ENCODE data around the gene CDH5. TPM values are rescaled to one million over a fixed set of nuclear protein-coding genes. Genes with fewer than 3 reads are reported as not detected.

Gene CDH5
- total and polyA plus RNA-seq, 2 of the 4 experiments (the other 2 are of a cell fraction) = not detected

DNA sequence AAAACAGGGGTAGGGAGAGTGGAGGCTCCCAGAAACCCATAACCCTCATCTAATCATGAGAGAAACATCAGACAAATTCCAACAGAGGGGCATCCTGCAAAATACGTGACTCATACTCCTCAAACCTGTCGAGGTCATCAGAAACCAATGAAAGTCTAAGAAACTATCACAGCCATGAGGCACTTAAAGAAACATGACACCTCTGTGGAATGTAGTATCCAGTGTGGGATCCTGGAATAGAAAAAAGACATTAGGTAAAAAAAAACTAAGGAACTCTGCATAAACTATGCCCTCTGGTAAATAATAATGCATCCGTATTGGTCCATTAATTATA is 16.4 kb downstream of the CDH5 start:
- Histone ChIP-seq H2BK5ac (ENCODE audit: low read depth, low read length, poor library complexity, severe bottlenecking) (peak overlapping the region; percentile 66), H4K91ac (ENCODE audit: insufficient read depth, low read depth, low read length) (no peak overlapping the region), H2BK15ac (ENCODE audit: low read depth, low read length) (no peak overlapping the region), H3K4ac (ENCODE audit: low read depth, low read length) (peak overlapping the region; percentile 30; the same call in 1 of the 2 replicates), H3K9ac (ENCODE audit: low read depth, low read length) (no peak overlapping the region), H4K20me1 (ENCODE audit: insufficient read depth, low read length) (no peaks in the 10 kb centered on the region), H3K27me3 (ENCODE audit: control insufficient read depth, insufficient read depth, low read length) (peaks cover 14% of the 10 kb centered on the region; the same call in 1 of the 2 replicates), H3K4me2 (ENCODE audit: low read depth, low read length) (peak overlapping the region; percentile 48; the same call in 1 of the 2 replicates), H3K9me3 (ENCODE audit: control insufficient read depth, insufficient read depth, low read length) (no peaks in the 10 kb centered on the region), H2AK5ac (ENCODE audit: low read depth, low read length) (peak overlapping the region; percentile 27; the same call in 1 of the 2 replicates), H2AK9ac (replicated peaks; ENCODE audit: low read depth, low read length, poor library complexity) (no peak overlapping the region), H4K8ac (ENCODE audit: low read depth in 2 of 2, low read length in 2 of 2) (no peak overlapping the region), H3K9me1 (ENCODE audit: insufficient read depth, low read length) (peaks cover 9% of the 10 kb centered on the region), H3K14ac (replicated peaks; ENCODE audit: low read depth, low read length) (0 out of 2 replicates have a peak overlapping the region, but pooled peaks have one; percentile 18), H4K5ac (ENCODE audit: low read depth, low read length) (no peak overlapping the region), H3K18ac (ENCODE audit: low read depth, low read length) (no peak overlapping the region), H2AFZ (replicated peaks; ENCODE audit: low read length, poor library complexity) (no peak overlapping the region), H2BK120ac (ENCODE audit: low read depth, low read length) (peak overlapping the region; percentile 12; the same call in 1 of the 2 replicates), H3K23ac (ENCODE audit: low read depth, low read length) (no peak overlapping the region), H3K4me1 (ENCODE audit: control insufficient read depth, insufficient read depth, low read length) (peaks cover 10% of the 10 kb centered on the region), H3K36me3 (ENCODE audit: control insufficient read depth, insufficient read depth, low read length) (no peaks in the 10 kb centered on the region), H2BK20ac (ENCODE audit: low read depth, low read length) (peak overlapping the region; percentile 38; the same call in 1 of the 2 replicates), H3K56ac (ENCODE audit: extremely low read depth, insufficient read depth, low read length) (no peak overlapping the region), H3K79me1 (ENCODE audit: low read depth in 1 of 2, low read length in 2 of 2) (no peaks in the 10 kb centered on the region), H3K27ac (ENCODE audit: insufficient read depth, low read length) (no peak overlapping the region; the same call in 1 of the 2 replicates), H3K4me3 (ENCODE audit: insufficient read depth, low read depth, low read length) (no peak overlapping the region)
- intact Hi-C loops (cut with micrococcal nuclease) (no loop called here), dilution Hi-C loops (cut with HindIII; ENCODE audit: low sequenced_read_pairs, unreplicated experiment) (no loop called here), in situ Hi-C loops (cut with MboI; ENCODE audit: low sequenced_read_pairs) (no loop called here)
- ATAC-seq (ENCODE audit: low read depth) = peak; percentile 83
- ChIA-PET CTCF (no interaction called here), POLR2A (ENCODE audit: unreplicated experiment) (no interaction called here)
- no CpG with 5 or more reads among the region's 3 CpGs for WGBS, 2 experiments (ENCODE audit: extremely low coverage in 2 of 2, insufficient read length in 1 of 2)
- no peak for TF ChIP-seq NFE2L2 (IDR thresholded peaks at IDR 0.05; ENCODE audit: low read depth, low read length)
- TF ChIP-seq FOS (IDR thresholded peaks at IDR 0.05; ENCODE audit: low read depth, low read length) = peak; percentile 77
- TF ChIP-seq, protein P1, sequence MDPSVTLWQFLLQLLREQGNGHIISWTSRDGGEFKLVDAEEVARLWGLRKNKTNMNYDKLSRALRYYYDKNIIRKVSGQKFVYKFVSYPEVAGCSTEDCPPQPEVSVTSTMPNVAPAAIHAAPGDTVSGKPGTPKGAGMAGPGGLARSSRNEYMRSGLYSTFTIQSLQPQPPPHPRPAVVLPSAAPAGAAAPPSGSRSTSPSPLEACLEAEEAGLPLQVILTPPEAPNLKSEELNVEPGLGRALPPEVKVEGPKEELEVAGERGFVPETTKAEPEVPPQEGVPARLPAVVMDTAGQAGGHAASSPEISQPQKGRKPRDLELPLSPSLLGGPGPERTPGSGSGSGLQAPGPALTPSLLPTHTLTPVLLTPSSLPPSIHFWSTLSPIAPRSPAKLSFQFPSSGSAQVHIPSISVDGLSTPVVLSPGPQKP (IDR thresholded peaks at IDR 0.05; ENCODE audit: borderline replicate concordance, low read depth, low read length) = no peak
- TF ChIP-seq CHD1 (IDR thresholded peaks at IDR 0.05; ENCODE audit: low read depth, low read length) = no peak
- TF ChIP-seq MAFK (IDR thresholded peaks at IDR 0.05; ENCODE audit: low read depth, low read length) = peak; percentile 75
- TF ChIP-seq MXI1 (IDR thresholded peaks at IDR 0.05; ENCODE audit: borderline replicate concordance, low read depth, low read length) = no peak
- TF ChIP-seq RAD21 (IDR thresholded peaks at IDR 0.05; ENCODE audit: low read length) = no peak
- TF ChIP-seq, protein P2, sequence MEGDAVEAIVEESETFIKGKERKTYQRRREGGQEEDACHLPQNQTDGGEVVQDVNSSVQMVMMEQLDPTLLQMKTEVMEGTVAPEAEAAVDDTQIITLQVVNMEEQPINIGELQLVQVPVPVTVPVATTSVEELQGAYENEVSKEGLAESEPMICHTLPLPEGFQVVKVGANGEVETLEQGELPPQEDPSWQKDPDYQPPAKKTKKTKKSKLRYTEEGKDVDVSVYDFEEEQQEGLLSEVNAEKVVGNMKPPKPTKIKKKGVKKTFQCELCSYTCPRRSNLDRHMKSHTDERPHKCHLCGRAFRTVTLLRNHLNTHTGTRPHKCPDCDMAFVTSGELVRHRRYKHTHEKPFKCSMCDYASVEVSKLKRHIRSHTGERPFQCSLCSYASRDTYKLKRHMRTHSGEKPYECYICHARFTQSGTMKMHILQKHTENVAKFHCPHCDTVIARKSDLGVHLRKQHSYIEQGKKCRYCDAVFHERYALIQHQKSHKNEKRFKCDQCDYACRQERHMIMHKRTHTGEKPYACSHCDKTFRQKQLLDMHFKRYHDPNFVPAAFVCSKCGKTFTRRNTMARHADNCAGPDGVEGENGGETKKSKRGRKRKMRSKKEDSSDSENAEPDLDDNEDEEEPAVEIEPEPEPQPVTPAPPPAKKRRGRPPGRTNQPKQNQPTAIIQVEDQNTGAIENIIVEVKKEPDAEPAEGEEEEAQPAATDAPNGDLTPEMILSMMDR (conservative IDR thresholded peaks at IDR 0.05; ENCODE audit: low read depth, low read length) = no peak
- TF ChIP-seq POLR2A (IDR thresholded peaks at IDR 0.05; ENCODE audit: low read depth, low read length) = no peak
- TF ChIP-seq RFX5 (IDR thresholded peaks at IDR 0.05; ENCODE audit: low read depth, low read length) = no peak
- no peak for TF ChIP-seq CEBPB (IDR thresholded peaks at IDR 0.05; ENCODE audit: low read depth, low read length)
- TF ChIP-seq MAZ (IDR thresholded peaks at IDR 0.05; ENCODE audit: borderline replicate concordance, low read depth, low read length) = no peak
- BruUV-seq (replicated peaks) = no TSS peak
- DNase-seq = peak; percentile 93

All from IMR-90 (cell line).